ENCODE results near the gene RNF220.

GRCh38 chr1:44534771-44535170 lies 129.7 kb downstream of the RNF220 start:
- no peak for TF ChIP-seq CTCF (conservative IDR thresholded peaks at IDR 0.05; ENCODE audit: low read depth, low read length)
- TF ChIP-seq POLR2A (IDR thresholded peaks at IDR 0.05; ENCODE audit: low read depth, low read length) = no peak
- no peak for TF ChIP-seq RFX5 (IDR thresholded peaks at IDR 0.05; ENCODE audit: low read depth, low read length)
- TF ChIP-seq CEBPB (IDR thresholded peaks at IDR 0.05; ENCODE audit: low read depth, low read length) = no peak
- TF ChIP-seq MXI1 (IDR thresholded peaks at IDR 0.05; ENCODE audit: borderline replicate concordance, low read depth, low read length) = no peak
- TF ChIP-seq RAD21 (IDR thresholded peaks at IDR 0.05; ENCODE audit: low read length) = no peak
